Activated B cell treated with CpG ODN at 0.5 μM for 24 hours (primary cell): ENCODE data around the gene ZNF32. TPM values are rescaled to one million over a fixed set of nuclear protein-coding genes. Genes with fewer than 3 reads are reported as not detected.

Experiments
- ATAC-seq: fragments of 200-7000 bp; cut with Tn5 transposase; one replicate; pipeline ENCODE4 v1.10.0; 2021; ENCODE audit warnings: low read depth, mild to moderate bottlenecking, moderate library complexity
- CTCF ChIA-PET: fragments of 350-600 bp; sonication (Branson Sonifier 250); formaldehyde crosslinking; loops from one replicate; lab custom pipeline; 2021; ENCODE audit warnings: antibody characterized with exemption; lab: Charles Lee
- POLR2A ChIA-PET: fragments of 350-600 bp; sonication (Branson Sonifier 250); formaldehyde crosslinking; loops from one replicate; lab custom pipeline; 2021; ENCODE audit warnings: antibody characterized with exemption; lab: Charles Lee
- DNase-seq: peaks from one replicate; pipeline ENCODE4 v3.0.0; 2022
- H3K27ac Mint-ChIP-seq: one replicate; pipeline ENCODE4 v1.8.0; 2020; ENCODE audit warnings: mixed read lengths
- H3K27me3 Mint-ChIP-seq: one replicate; pipeline ENCODE4 v1.8.0; 2021; ENCODE audit warnings: mixed read lengths
- H3K36me3 Mint-ChIP-seq: one replicate; pipeline ENCODE4 v1.8.0; 2021; ENCODE audit warnings: low read depth, mixed read lengths
- H3K4me1 Mint-ChIP-seq: one replicate; pipeline ENCODE4 v1.8.0; 2021; ENCODE audit warnings: mixed read lengths
- H3K4me3 Mint-ChIP-seq: one replicate; pipeline ENCODE4 v1.8.0; 2020; ENCODE audit warnings: mild to moderate bottlenecking, mixed read lengths
- H3K9me3 Mint-ChIP-seq: one replicate; pipeline ENCODE4 v1.8.0; 2020; ENCODE audit warnings: mixed read lengths
- CTCF ChIP-seq: fragments of 200-600 bp; IDR thresholded peaks from one replicate; pipeline ENCODE4 v1.8.0; 2022; ENCODE audit warnings: antibody characterized with exemption, mild to moderate bottlenecking
- intact Hi-C: fragments of 100-400 bp; cut with micrococcal nuclease; formaldehyde crosslinking; loops from one replicate; pipeline ENCODE4 v1.15.1; 2024
- total RNA-seq: library from RNA; stranded (reverse); gene quantifications from 2 replicates; pipeline ENCODE4 v1.2.3, GENCODE V29; 2022

ZNF32 gene
- total RNA-seq, 1 donor from 2014 or later, result 30.1 TPM

- Mint-ChIP-seq H3K4me1 (peaks cover 14% of the 10 kb centered on the region), H3K27ac (no peak overlapping the region), H3K36me3 (no peaks in the 10 kb centered on the region), H3K27me3 (peaks cover 24% of the 10 kb centered on the region), H3K4me3 (no peak overlapping the region), H3K9me3 (no peaks in the 10 kb centered on the region)
- DNase-seq (no peak), ATAC-seq (no peak)
- TF ChIP-seq CTCF, result no peak
- CTCF ChIA-PET, result no interaction called here
- intact Hi-C loops, result loop anchor here (10.0 kb wide), 1 partner anchor 628 kb away; no protein-coding TSS in a partner anchor
- POLR2A ChIA-PET, result interaction anchor here (0.5 kb wide), 1 partner anchor 1385 kb away, joined by 3 read pairs; no protein-coding TSS in a partner anchor
Measured at GRCh38 chr10:43686414-43686813, 37.7 kb upstream of the ZNF32 start.

GRCh38 chr10:43685744-43686143 is 37.1 kb upstream of the ZNF32 start:
- no peak for ATAC-seq
- CTCF ChIA-PET, result no interaction called here
- Mint-ChIP-seq H3K4me3 (no peak overlapping the region), H3K36me3 (no peaks in the 10 kb centered on the region), H3K4me1 (peaks cover 14% of the 10 kb centered on the region), H3K27ac (no peak overlapping the region), H3K9me3 (no peaks in the 10 kb centered on the region), H3K27me3 (peaks cover 22% of the 10 kb centered on the region)
- POLR2A ChIA-PET, result no interaction called here
- intact Hi-C loops, result loop anchor here (10.0 kb wide), 1 partner anchor 629 kb away; no protein-coding TSS in a partner anchor
- no peak for TF ChIP-seq CTCF
- no peak for DNase-seq

- ChIA-PET POLR2A (no interaction called here), CTCF (no interaction called here)
- Mint-ChIP-seq H3K9me3 (no peaks in the 10 kb centered on the region), H3K27ac (no peak overlapping the region), H3K4me3 (no peak overlapping the region), H3K27me3 (peaks cover 22% of the 10 kb centered on the region), H3K36me3 (no peaks in the 10 kb centered on the region), H3K4me1 (peaks cover 2% of the 10 kb centered on the region)
- no peak for TF ChIP-seq CTCF
- intact Hi-C loops, result loop anchor here (10.0 kb wide), 1 partner anchor 631 kb away; no protein-coding TSS in a partner anchor
- ATAC-seq (no peak), DNase-seq (no peak)
Measured at GRCh38 chr10:43684292-43684559, 35.5 kb upstream of the ZNF32 start.

DNA sequence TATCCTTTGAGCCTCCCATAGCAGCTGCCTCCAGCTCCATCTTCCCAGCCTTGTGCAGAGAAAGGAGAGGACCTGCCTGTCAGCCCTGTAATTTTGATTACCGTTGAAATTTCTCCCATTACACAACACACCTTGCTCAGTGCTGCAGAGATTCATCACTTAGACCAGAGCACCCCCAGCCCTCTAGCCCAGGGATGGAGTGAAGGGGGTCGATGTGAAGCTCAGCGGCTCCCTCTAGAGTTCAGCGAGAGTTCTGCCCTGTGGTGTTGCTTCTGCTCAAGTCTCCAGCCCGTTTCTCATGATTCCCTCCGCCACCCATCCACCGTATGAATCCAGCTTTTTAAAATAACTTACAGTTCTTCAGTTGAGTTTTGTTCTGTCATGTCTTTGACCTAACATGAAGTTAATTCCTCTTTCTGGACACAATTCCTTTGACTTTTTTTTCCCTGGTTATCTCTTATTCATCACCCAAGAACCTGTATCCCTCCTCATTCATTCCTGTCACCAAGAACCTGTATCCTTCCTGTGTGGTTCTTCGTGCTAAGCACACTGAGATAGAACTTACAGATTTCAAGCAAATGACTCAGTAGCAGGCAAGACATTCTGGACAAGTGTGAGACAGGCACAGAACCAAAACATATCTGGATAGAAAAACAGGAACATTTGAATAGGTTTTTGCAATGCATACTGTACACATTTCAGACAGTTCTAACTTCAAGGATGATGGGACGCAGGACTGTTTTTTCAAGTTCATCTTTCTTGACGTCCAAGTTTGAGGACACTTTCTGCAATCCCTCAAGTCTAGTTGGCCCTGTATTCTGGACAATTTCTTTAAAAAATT is 35.0 kb upstream of the ZNF32 start:
- Mint-ChIP-seq H3K36me3 (no peaks in the 10 kb centered on the region), H3K4me1 (no peaks in the 10 kb centered on the region), H3K4me3 (no peak overlapping the region), H3K27me3 (peaks cover 22% of the 10 kb centered on the region), H3K9me3 (no peaks in the 10 kb centered on the region), H3K27ac (no peak overlapping the region)
- intact Hi-C loops, result loop anchor here (10.0 kb wide), 1 partner anchor 631 kb away; no protein-coding TSS in a partner anchor
- CTCF ChIA-PET, result interaction anchor here (1.2 to 1.7 kb wide), 3 partner anchors 11 to 390 kb away, joined by 3 to 5 read pairs (median 3); no protein-coding TSS in a partner anchor
- DNase-seq (no peak), ATAC-seq (peak; percentile 45)
- no peak for TF ChIP-seq CTCF
- POLR2A ChIA-PET, result no interaction called here

DNA sequence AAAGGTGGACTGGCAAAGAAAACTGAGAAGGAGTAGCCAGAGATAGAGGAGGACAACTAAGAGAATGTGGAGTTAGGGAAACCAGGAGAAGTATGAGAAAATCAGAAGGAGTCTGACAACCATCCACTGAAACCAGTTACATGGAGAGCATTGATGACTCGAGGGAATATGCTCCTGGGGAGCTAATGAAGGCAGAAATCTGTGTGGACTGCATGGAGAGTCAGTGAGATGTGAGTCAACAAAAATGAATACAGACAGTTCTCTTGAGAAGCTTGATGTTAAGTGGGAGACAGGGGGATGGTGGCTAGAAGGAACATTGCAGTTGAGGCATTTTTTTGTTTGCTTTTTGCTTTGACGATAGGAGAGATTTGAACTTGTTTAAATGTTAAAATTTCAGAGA is 34.3 kb upstream of the ZNF32 start:
- Mint-ChIP-seq H3K36me3 (no peaks in the 10 kb centered on the region), H3K27ac (no peak overlapping the region), H3K27me3 (peaks cover 18% of the 10 kb centered on the region), H3K4me3 (no peak overlapping the region), H3K9me3 (no peaks in the 10 kb centered on the region), H3K4me1 (no peaks in the 10 kb centered on the region)
- no peak for TF ChIP-seq CTCF
- ChIA-PET POLR2A (no interaction called here), CTCF (interaction anchor here (1.2 to 1.7 kb wide), 3 partner anchors 10 to 389 kb away, joined by 3 to 5 read pairs (median 3); no protein-coding TSS in a partner anchor)
- no peak for DNase-seq
- no peak for ATAC-seq
- intact Hi-C loops, result loop anchor here (10.0 kb wide), 1 partner anchor 632 kb away; no protein-coding TSS in a partner anchor
